ENCODE data around the gene TBC1D8.
"Not testable (repeated sequence)": the region's sequence is repeated elsewhere in the genome, so short reads cannot be mapped to it uniquely, and the experiment has no call there.

The TBC1D8 gene

GRCh38 chr2:101151146-101151858 is at the start of gene TBC1D8:
Gene TBC1D8, minus strand, starts transcription at chr2:101151382. Its CDS starts 129 bp downstream, at chr2:101151253.
- peak; percentile 29 to 41 (median 40) for DNase-seq (ENCODE audit: low read depth in 2 of 3, low spot score in 2 of 3)

DNA sequence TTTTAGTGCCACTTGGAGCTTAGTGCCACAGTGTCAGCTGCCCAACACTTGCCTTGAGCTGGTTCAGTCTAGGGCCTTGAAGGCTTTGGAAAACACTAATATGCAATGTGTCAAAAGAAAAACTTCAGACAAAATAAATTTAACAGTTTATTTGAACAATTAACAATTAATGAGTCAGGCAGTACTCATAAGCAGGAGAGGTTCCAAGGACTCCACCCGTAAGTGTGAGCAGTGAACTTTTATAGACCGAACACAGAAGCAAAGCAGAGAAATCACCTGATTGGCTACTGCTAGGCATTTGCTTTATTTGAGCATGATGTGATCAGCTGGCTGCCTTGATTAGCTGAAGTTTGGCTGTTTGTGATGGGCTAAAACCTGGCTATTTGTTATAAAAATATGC is 49.5 kb upstream of the TBC1D8 start:
- DNase-seq (ENCODE audit: low read depth in 2 of 3, low spot score in 2 of 3): no peak

GRCh38 chr2:101199251-101199791 is 48.1 kb upstream of the TBC1D8 start:
- no peak for DNase-seq (ENCODE audit: low read depth in 2 of 3, low spot score in 2 of 3)

GRCh38 chr2:101197814-101198213 is 46.6 kb upstream of the TBC1D8 start:
- no peak for DNase-seq (ENCODE audit: low read depth in 2 of 3, low spot score in 2 of 3)

GRCh38 chr2:101197215-101197745 is 46.1 kb upstream of the TBC1D8 start:
- DNase-seq (ENCODE audit: low read depth in 2 of 3, low spot score in 2 of 3): no peak

DNA sequence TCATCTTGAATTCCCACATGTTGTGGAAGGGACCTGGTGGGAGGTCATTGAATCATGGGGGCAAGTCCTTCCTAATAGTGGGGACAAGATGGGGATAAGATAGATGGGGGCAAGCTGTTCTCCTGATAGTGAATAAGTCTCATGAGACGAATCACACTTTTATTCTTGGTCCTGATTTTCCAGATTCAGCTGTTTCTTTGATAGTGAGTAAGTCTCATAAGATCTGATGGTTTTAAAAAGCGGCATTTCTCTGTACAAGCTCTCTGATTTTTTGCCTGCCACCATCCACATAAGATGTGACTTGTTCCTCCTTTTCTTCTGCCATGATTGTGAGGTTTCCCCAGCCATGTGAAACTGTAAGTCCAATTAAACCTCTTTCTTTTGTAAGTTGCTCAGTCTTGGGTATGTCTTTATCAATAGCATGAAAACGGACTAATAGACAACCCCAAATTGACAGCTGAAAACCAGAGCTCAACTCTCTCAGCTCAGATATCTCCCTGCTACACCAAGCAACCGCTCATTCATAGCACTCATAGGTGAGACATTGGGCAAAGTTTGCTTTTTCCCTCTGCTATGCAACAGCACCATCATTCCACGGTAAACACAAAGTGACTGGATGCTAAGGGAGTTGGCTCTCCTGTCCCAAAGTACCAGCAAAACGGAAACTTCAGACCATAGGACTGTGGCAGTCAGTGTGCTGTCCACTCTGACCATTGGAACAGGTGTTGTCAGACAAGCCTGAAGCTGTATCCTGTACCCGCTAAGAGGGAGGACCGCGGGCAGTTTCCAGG is 44.9 kb upstream of the TBC1D8 start:
- no peak for DNase-seq (ENCODE audit: low read depth in 2 of 3, low spot score in 2 of 3)

GRCh38 chr2:101193033-101193626 is 41.9 kb upstream of the TBC1D8 start:
- DNase-seq (ENCODE audit: low read depth in 2 of 3, low spot score in 2 of 3): no peak

GRCh38 chr2:101190747-101191516 is 39.8 kb upstream of the TBC1D8 start:
- no peak for DNase-seq (ENCODE audit: low read depth in 2 of 3, low spot score in 2 of 3)

GRCh38 chr2:101188683-101189405 is 37.7 kb upstream of the TBC1D8 start:
- no peak for DNase-seq (ENCODE audit: low read depth in 2 of 3, low spot score in 2 of 3)

DNA sequence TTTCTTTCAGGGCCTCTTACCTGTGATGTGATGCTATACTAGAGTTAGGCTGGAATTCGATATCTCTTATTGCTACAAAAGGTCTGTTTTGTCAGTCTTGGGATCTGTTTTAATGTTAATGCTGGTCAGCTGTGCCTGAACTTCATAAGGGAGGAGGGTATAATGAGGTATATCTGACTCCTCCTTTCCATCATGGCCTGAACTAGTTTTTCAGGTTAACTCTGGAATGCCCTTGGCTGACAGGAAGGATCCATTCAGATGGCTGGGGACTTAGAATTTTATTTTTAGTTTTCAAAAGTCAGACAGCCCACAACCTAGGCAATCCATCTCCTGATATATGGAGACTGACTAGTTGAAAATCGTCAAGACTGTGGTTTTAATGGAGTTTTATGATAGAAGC is 35.9 kb upstream of the TBC1D8 start:
- DNase-seq (ENCODE audit: low read depth in 2 of 3, low spot score in 2 of 3): no peak

- DNase-seq (ENCODE audit: low read depth in 2 of 3, low spot score in 2 of 3): no peak
Observed at GRCh38 chr2:101185656-101186055, 34.5 kb upstream of the TBC1D8 start.

DNA sequence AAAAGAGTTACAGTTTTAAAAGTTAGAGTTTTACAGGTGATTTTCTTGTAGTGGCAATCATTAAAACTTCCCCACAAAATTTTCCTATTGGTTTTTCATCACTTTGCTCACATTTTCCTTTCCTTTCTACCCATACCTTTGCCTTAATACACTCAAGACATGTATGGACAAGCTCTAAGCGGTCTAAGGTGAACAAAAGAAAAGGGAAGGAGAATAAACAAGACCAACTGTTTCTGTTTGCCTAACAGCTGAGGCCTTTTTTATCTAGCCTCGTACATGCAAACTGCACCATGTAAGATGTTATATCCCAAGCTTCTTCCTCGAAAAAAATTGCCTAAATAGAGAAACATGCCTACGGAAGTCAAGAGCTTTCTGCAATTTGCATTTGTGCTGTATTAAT is 33.9 kb upstream of the TBC1D8 start:
- no peak for DNase-seq (ENCODE audit: low read depth in 2 of 3, low spot score in 2 of 3)

DNA sequence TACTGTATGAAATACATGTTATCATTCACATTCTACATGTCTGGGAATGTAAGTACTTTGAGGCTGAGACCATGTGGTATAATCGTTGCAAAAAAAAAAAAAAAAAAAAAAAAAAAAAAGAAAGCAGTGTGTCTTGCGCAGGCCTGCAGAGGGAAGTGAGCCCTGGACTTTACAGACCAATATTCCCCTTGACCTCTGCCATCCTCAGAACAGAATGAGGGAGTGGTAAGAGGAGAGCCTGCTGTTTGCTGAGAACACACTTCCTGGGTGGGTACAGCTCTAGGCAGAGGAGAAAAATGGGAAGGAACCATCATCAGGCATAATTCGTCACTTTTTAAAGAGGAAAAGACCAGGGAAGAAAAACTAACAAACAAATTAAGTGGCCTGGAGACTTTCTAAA is 28.8 kb upstream of the TBC1D8 start:
- no peak for DNase-seq (ENCODE audit: low read depth in 2 of 3, low spot score in 2 of 3)

DNA sequence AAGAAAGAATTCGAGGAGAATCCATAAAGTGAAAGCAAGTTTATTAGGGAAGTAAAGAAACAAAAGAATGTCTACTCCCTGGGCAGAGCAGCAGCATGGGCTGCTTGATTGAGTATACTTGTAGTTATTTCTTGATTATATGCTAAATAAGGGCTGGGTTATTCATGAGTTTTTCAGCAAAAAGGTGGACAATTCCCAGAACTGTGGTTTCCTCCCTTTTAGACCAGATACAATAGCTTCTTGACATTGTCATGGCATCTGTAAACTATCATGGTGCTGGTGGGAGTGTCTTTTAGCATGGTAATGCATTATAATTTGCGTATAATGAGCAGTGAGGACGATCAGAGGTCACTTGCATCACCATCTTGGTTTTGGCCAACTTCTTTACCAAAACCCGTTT is 25.6 kb upstream of the TBC1D8 start:
- DNase-seq (ENCODE audit: low read depth in 2 of 3, low spot score in 2 of 3): no peak

DNA sequence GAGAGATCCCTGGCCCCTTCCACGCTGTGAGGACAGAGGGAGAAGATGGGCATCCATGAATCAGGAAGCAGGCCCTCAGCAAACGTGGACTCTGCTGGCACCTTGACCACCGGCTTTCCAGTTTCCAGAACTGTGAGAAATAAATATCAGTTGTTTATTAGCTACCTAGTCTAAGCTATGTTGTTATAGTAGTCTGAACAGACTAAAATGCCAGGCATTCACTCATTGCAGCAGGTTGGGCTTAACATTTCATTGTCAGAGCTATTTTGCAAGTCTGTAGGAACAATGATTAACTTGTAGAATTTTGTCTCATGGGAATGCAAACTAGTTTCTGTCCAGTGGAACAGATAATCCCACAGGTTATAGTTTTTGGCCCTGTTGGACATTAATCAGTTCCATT is 24.8 kb upstream of the TBC1D8 start:
- no peak for DNase-seq (ENCODE audit: low read depth in 2 of 3, low spot score in 2 of 3)

DNA sequence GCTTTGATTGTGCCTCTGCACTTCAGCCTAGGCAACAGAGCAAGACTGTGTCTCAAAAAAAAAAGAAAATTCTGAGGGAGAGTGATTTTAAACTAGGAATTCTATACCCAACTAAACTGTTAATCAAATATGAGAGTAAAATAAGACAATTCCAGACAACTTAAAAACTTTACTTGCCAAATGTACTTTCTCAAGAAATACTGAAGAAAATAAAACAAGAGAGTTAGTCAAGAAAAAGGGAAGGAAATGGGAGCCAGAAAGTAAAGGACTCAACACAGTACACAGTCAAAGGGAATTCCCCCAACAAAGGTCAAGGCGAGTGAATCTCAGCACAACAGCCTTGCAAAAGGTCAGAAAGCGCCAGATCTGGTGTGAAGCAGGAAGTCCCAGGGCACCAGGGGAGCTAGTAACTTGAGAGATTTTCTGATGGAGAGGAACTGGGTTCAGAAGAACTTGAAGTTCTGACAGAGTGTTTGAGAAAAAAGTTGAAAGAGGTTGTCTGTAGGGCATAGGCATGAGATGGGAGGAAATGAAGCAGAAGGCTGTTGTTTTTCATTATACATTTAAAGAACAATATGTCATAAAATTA is 22.6 kb upstream of the TBC1D8 start:
- DNase-seq (ENCODE audit: low read depth in 2 of 3, low spot score in 2 of 3): no peak

- DNase-seq (ENCODE audit: low read depth in 2 of 3, low spot score in 2 of 3): not testable (repeated sequence)
Observed at GRCh38 chr2:101169822-101170221, 18.6 kb upstream of the TBC1D8 start.

DNA sequence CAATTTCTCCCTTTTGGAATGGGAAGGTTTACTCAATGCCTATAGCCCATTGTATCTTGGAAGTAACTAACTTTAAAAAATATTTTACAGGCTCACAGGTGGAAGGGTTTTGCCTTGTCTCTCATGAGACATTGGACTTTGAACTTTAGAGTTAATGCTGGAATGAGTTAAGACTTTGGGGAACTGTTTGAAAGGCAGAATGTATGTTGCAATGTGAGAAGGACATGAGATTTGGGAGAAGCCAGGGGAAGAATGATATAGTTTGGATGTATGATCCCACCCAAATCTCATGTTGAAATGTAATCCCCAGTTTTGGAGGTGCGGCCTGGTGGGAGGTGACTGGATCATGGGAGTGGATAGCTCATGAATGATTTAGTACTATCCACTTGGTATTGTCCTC is 17.5 kb upstream of the TBC1D8 start:
- DNase-seq (ENCODE audit: low read depth in 2 of 3, low spot score in 2 of 3): no peak

- not testable (repeated sequence) for DNase-seq (ENCODE audit: low read depth in 2 of 3, low spot score in 2 of 3)
Observed at GRCh38 chr2:101167532-101167931, 16.4 kb upstream of the TBC1D8 start.

GRCh38 chr2:101164021-101164420 is 12.8 kb upstream of the TBC1D8 start:
- DNase-seq (ENCODE audit: low read depth in 2 of 3, low spot score in 2 of 3): no peak
